Measurements from ENCODE around the gene WNT11. TPM values are rescaled to one million over a fixed set of nuclear protein-coding genes. Genes with fewer than 3 reads are reported as not detected.

Gene WNT11
- total RNA-seq, 1 donor from 2014 or later: 3.6 TPM

DNA sequence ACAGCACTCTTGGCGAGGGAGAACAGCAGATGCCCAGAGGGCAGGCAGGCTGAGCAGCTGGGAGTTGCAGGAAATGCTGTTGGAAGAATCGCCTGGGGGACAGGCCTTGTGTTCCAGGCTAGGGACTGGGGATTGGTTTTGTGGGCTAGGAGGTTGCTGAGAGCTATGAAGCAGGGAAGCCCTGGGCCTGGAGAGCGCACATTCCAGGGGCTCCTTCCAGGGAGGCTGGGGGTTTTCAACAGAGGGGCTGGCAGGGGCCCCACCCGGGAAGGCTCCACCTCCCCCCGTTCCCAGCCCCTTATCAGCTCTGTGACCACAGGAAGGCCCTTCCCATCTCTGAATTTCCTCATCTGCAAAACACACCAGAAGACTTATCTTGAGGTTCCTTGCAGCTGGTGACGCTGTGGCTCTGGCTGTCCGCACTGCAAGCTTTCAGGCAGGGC is 21.7 kb downstream of the WNT11 start:
- H3K27ac Mint-ChIP-seq (ENCODE audit: unreplicated experiment): peak overlapping the region; percentile 74
- peaks cover 16% of the 10 kb centered on the region for H3K27me3 Mint-ChIP-seq (ENCODE audit: unreplicated experiment)
- peaks cover 41% of the 10 kb centered on the region for H3K4me1 Mint-ChIP-seq (ENCODE audit: unreplicated experiment)
- DNase-seq (ENCODE audit: low spot score): peak; percentile 30
- peaks cover 4% of the 10 kb centered on the region for H3K36me3 Mint-ChIP-seq (ENCODE audit: low read depth, unreplicated experiment)
- no peak overlapping the region for H3K4me3 Mint-ChIP-seq (ENCODE audit: unreplicated experiment)
- TF ChIP-seq, protein P1, sequence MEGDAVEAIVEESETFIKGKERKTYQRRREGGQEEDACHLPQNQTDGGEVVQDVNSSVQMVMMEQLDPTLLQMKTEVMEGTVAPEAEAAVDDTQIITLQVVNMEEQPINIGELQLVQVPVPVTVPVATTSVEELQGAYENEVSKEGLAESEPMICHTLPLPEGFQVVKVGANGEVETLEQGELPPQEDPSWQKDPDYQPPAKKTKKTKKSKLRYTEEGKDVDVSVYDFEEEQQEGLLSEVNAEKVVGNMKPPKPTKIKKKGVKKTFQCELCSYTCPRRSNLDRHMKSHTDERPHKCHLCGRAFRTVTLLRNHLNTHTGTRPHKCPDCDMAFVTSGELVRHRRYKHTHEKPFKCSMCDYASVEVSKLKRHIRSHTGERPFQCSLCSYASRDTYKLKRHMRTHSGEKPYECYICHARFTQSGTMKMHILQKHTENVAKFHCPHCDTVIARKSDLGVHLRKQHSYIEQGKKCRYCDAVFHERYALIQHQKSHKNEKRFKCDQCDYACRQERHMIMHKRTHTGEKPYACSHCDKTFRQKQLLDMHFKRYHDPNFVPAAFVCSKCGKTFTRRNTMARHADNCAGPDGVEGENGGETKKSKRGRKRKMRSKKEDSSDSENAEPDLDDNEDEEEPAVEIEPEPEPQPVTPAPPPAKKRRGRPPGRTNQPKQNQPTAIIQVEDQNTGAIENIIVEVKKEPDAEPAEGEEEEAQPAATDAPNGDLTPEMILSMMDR (IDR thresholded peaks at IDR 0.05; ENCODE audit: unreplicated experiment): no peak
- H3K9me3 Mint-ChIP-seq (ENCODE audit: unreplicated experiment): no peaks in the 10 kb centered on the region

DNA sequence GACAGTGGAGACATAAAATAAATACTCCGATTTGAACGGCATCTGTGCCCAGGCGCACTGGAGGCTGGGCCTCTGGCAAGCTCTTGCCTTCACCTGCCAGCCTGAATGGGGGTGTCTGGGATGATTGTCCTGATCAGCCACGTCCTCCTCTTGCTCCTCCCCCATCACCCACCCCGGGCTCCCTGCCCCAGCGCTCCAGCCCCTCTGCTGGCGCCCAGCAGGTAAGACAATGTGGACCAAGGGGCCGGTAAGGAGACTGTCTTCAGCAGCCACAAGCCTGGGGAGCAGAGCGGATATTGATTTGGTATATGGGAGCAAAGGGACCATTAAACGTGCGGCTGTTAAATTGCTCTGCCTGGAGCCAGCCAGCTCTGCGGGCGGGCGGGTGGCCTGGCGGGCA is 24.9 kb downstream of the WNT11 start:
- H3K27me3 Mint-ChIP-seq (ENCODE audit: unreplicated experiment): peaks cover 18% of the 10 kb centered on the region

DNA sequence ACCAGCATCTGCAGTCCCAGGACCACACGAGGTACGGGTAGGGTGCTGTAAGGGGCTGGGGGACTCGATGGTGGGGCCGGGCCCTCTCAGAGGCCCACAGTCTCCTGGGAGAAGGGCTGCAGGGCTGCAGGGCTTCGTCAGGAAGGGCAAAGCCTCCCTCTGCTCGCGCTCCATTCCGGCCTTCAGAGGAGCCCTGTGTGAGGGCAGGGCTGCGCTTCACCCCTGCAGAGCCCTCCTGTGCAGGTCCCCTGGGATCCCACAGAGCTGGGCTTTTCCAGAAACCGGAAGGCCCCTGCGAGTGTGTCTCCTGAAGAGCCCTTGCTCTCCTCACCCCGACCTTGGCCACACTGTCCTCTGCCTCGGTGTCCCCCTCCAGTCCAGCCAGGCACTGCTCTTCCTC is 27.2 kb downstream of the WNT11 start:
- Mint-ChIP-seq H3K4me1 (ENCODE audit: unreplicated experiment) (peaks cover 21% of the 10 kb centered on the region), H3K9me3 (ENCODE audit: unreplicated experiment) (no peaks in the 10 kb centered on the region), H3K4me3 (ENCODE audit: unreplicated experiment) (no peak overlapping the region), H3K27ac (ENCODE audit: unreplicated experiment) (no peak overlapping the region), H3K27me3 (ENCODE audit: unreplicated experiment) (peaks cover 15% of the 10 kb centered on the region), H3K36me3 (ENCODE audit: low read depth, unreplicated experiment) (peaks cover 4% of the 10 kb centered on the region)
- DNase-seq (ENCODE audit: low spot score): no peak
- TF ChIP-seq, protein P1 (IDR thresholded peaks at IDR 0.05; ENCODE audit: unreplicated experiment): no peak

More for the DNA sequence above, 24.9 kb downstream of the WNT11 start:
- no peak overlapping the region for H3K4me3 Mint-ChIP-seq (ENCODE audit: unreplicated experiment)
- peaks cover 41% of the 10 kb centered on the region for H3K4me1 Mint-ChIP-seq (ENCODE audit: unreplicated experiment)
- no peak overlapping the region for H3K27ac Mint-ChIP-seq (ENCODE audit: unreplicated experiment)
- TF ChIP-seq, protein P1 (IDR thresholded peaks at IDR 0.05; ENCODE audit: unreplicated experiment): no peak
- H3K36me3 Mint-ChIP-seq (ENCODE audit: low read depth, unreplicated experiment): no peaks in the 10 kb centered on the region
- no peak for DNase-seq (ENCODE audit: low spot score)
- H3K9me3 Mint-ChIP-seq (ENCODE audit: unreplicated experiment): no peaks in the 10 kb centered on the region

- Mint-ChIP-seq H3K27ac (ENCODE audit: unreplicated experiment) (no peak overlapping the region), H3K4me1 (ENCODE audit: unreplicated experiment) (peaks cover 6% of the 10 kb centered on the region), H3K27me3 (ENCODE audit: unreplicated experiment) (peaks cover 19% of the 10 kb centered on the region), H3K36me3 (ENCODE audit: low read depth, unreplicated experiment) (peaks cover 4% of the 10 kb centered on the region), H3K4me3 (ENCODE audit: unreplicated experiment) (no peak overlapping the region), H3K9me3 (ENCODE audit: unreplicated experiment) (no peaks in the 10 kb centered on the region)
- DNase-seq (ENCODE audit: low spot score): no peak
- TF ChIP-seq, protein P1 (IDR thresholded peaks at IDR 0.05; ENCODE audit: unreplicated experiment): no peak
Observed at GRCh38 chr11:76177250-76177686, 29.0 kb downstream of the WNT11 start.

GRCh38 chr11:76176463-76176862 is 29.8 kb downstream of the WNT11 start:
- Mint-ChIP-seq H3K27ac (ENCODE audit: unreplicated experiment) (no peak overlapping the region), H3K4me3 (ENCODE audit: unreplicated experiment) (no peak overlapping the region), H3K27me3 (ENCODE audit: unreplicated experiment) (peaks cover 18% of the 10 kb centered on the region), H3K36me3 (ENCODE audit: low read depth, unreplicated experiment) (peaks cover 4% of the 10 kb centered on the region), H3K9me3 (ENCODE audit: unreplicated experiment) (no peaks in the 10 kb centered on the region), H3K4me1 (ENCODE audit: unreplicated experiment) (no peaks in the 10 kb centered on the region)
- no peak for DNase-seq (ENCODE audit: low spot score)
- TF ChIP-seq, protein P1 (IDR thresholded peaks at IDR 0.05; ENCODE audit: unreplicated experiment): no peak
